Measurements from ENCODE around the gene PPP1R9A.
A peak's percentile ranks its signal among the peaks of the same experiment; 100 is the strongest.

The PPP1R9A gene

GRCh38 chr7:95056107-95056739 lies 148.8 kb downstream of the PPP1R9A start:
- no peaks in the 10 kb centered on the region for H3K27me3 ChIP-seq (ENCODE audit: insufficient read depth, low read length, poor library complexity, severe bottlenecking)
- no peaks in the 10 kb centered on the region for H4K20me1 ChIP-seq (ENCODE audit: insufficient read depth, low read length, poor library complexity, severe bottlenecking)

GRCh38 chr7:95056901-95057300 lies 149.5 kb downstream of the PPP1R9A start:
- H3K36me3 ChIP-seq (ENCODE audit: insufficient read depth, low read length): no peaks in the 10 kb centered on the region
- H3K79me2 ChIP-seq (ENCODE audit: insufficient read depth, low read length): no peaks in the 10 kb centered on the region
- H3K4me3 ChIP-seq (ENCODE audit: low read length, poor library complexity, severe bottlenecking): no peak overlapping the region
- no peaks in the 10 kb centered on the region for H3K27me3 ChIP-seq (ENCODE audit: insufficient read depth, low read length, poor library complexity, severe bottlenecking)
- no peaks in the 10 kb centered on the region for H3F3A ChIP-seq (ENCODE audit: low read depth)
- H2AFZ ChIP-seq (ENCODE audit: low read length): no peak overlapping the region
- no peaks in the 10 kb centered on the region for H3K9me3 ChIP-seq (ENCODE audit: insufficient read depth, low read depth, low read length)
- no peaks in the 10 kb centered on the region for H3K9me2 ChIP-seq (replicated peaks; ENCODE audit: low read depth, low read length)
- no peaks in the 10 kb centered on the region for H3K4me1 ChIP-seq (ENCODE audit: insufficient read depth, low read length, poor library complexity, severe bottlenecking)
- no peak for TF ChIP-seq EZH2phosphoT487 (IDR thresholded peaks at IDR 0.05; ENCODE audit: borderline replicate concordance)
- no peak for TF ChIP-seq CTCF (conservative IDR thresholded peaks at IDR 0.05; ENCODE audit: low read length)
- H4K20me1 ChIP-seq (ENCODE audit: insufficient read depth, low read length, poor library complexity, severe bottlenecking): no peaks in the 10 kb centered on the region
- no peak overlapping the region for H3K4me2 ChIP-seq (ENCODE audit: low read depth, low read length, poor library complexity, severe bottlenecking)
- H3K9ac ChIP-seq (ENCODE audit: low read depth, low read length, poor library complexity, severe bottlenecking): no peak overlapping the region

More at GRCh38 chr7:95056107-95056739, 148.8 kb downstream of the PPP1R9A start:
- Histone ChIP-seq H2AFZ (ENCODE audit: low read length) (no peak overlapping the region), H3K4me2 (ENCODE audit: low read depth, low read length, poor library complexity, severe bottlenecking) (no peak overlapping the region), H3K4me1 (ENCODE audit: insufficient read depth, low read length, poor library complexity, severe bottlenecking) (no peaks in the 10 kb centered on the region), H3K9me3 (ENCODE audit: insufficient read depth, low read depth, low read length) (no peaks in the 10 kb centered on the region), H3F3A (ENCODE audit: low read depth) (no peaks in the 10 kb centered on the region), H3K36me3 (ENCODE audit: insufficient read depth, low read length) (no peaks in the 10 kb centered on the region), H3K79me2 (ENCODE audit: insufficient read depth, low read length) (no peaks in the 10 kb centered on the region), H3K4me3 (ENCODE audit: low read length, poor library complexity, severe bottlenecking) (no peak overlapping the region), H3K9me2 (replicated peaks; ENCODE audit: low read depth, low read length) (no peaks in the 10 kb centered on the region), H3K9ac (ENCODE audit: low read depth, low read length, poor library complexity, severe bottlenecking) (no peak overlapping the region)
- TF ChIP-seq CTCF (conservative IDR thresholded peaks at IDR 0.05; ENCODE audit: low read length) (no peak), EZH2phosphoT487 (IDR thresholded peaks at IDR 0.05; ENCODE audit: borderline replicate concordance) (no peak)

GRCh38 chr7:95059842-95060313 lies 152.5 kb downstream of the PPP1R9A start:
- no peaks in the 10 kb centered on the region for H3K9me2 ChIP-seq (replicated peaks; ENCODE audit: low read depth, low read length)
- no peaks in the 10 kb centered on the region for H3K9me3 ChIP-seq (ENCODE audit: insufficient read depth, low read depth, low read length)
- H3K36me3 ChIP-seq (ENCODE audit: insufficient read depth, low read length): no peaks in the 10 kb centered on the region

More at GRCh38 chr7:95059842-95060313, 152.5 kb downstream of the PPP1R9A start:
- Histone ChIP-seq H3F3A (ENCODE audit: low read depth) (no peaks in the 10 kb centered on the region), H3K4me2 (ENCODE audit: low read depth, low read length, poor library complexity, severe bottlenecking) (no peak overlapping the region), H4K20me1 (ENCODE audit: insufficient read depth, low read length, poor library complexity, severe bottlenecking) (no peaks in the 10 kb centered on the region), H3K27me3 (ENCODE audit: insufficient read depth, low read length, poor library complexity, severe bottlenecking) (no peaks in the 10 kb centered on the region), H3K4me3 (ENCODE audit: low read length, poor library complexity, severe bottlenecking) (no peak overlapping the region), H2AFZ (ENCODE audit: low read length) (0 out of 2 replicates have a peak overlapping the region, but pooled peaks have one; percentile 4), H3K9ac (ENCODE audit: low read depth, low read length, poor library complexity, severe bottlenecking) (no peak overlapping the region), H3K4me1 (ENCODE audit: insufficient read depth, low read length, poor library complexity, severe bottlenecking) (no peaks in the 10 kb centered on the region), H3K79me2 (ENCODE audit: insufficient read depth, low read length) (no peaks in the 10 kb centered on the region)
- TF ChIP-seq EZH2phosphoT487 (IDR thresholded peaks at IDR 0.05; ENCODE audit: borderline replicate concordance) (no peak), CTCF (conservative IDR thresholded peaks at IDR 0.05; ENCODE audit: low read length) (no peak)
